Activated T-cell treated with anti-CD3 and anti-CD28 coated beads, Interleukin-2, amount 50 U/mL, for 48 hours (primary cell): ENCODE measurements around the gene PLPPR4.
"Not testable (repeated sequence)": the region's sequence is repeated elsewhere in the genome, so short reads cannot be mapped to it uniquely, and the experiment has no call there.

Experiments
- DNase-seq, 2 experiments: peaks; one replicate each; pipeline ENCODE4 v3.0.0-alpha.2; 2020

PLPPR4 gene

DNA sequence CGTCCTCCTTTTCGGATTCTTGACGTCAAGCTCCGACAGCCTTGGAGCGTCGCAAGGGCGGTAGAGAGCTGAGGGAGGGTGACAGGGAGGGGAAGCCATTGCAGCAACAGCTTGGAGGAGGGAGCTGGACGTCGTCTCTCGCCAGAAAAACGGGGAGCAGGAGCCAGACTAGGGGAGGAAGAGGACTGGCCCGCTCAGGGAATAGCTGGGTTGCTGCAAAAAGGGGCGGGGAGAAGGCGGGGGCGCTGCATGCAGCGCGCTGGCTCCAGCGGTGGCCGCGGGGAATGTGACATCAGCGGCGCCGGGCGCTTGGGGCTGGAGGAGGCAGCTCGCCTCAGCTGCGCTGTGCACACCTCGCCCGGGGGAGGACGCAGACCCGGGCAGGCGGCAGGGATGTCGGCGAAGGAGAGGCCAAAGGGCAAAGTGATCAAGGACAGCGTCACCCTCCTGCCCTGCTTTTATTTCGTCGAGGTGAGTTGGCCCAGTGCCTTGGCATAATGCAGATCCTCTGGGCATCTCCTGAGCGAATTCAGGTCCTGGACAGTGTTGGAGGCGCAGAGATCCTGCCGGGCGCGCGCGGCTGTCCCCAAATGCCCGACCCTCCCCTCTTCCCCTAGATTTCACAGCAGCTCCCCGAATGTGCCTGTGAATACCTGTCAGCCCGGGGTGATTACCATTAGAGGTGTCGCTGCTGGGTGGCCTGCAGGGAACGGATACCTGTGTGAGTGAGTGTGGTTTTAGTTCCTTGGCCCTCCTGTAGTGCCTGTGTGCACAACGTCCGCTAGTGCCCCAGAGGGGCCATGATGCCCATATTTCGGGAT lies at the start of gene PLPPR4:
Gene PLPPR4 (plus strand): TSS at position 292 of the 821 bp plus-strand sequence. CDS start 102 bp downstream, at position 394.
- DNase-seq = peak; percentile 20 to 24

DNA sequence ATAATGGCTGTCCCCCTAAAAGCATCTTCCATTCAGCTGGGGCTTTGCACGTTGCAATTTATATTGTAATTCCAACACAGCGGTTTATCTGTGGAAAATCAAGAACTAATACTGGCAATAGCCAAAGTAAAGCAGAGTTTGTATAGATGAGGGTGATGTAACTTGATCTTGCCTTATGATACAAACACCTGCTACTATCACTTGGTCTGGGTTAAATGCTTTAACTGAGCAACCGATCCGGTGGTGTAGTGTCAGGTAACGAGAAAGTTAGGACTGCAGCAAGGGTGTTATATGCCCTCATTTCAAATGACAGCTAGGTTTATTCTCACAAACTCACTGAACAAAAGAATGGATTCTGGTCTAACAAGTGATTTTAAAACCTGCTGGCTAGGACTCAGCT lies 47.3 kb upstream of the PLPPR4 start:
- DNase-seq = no peak

DNA sequence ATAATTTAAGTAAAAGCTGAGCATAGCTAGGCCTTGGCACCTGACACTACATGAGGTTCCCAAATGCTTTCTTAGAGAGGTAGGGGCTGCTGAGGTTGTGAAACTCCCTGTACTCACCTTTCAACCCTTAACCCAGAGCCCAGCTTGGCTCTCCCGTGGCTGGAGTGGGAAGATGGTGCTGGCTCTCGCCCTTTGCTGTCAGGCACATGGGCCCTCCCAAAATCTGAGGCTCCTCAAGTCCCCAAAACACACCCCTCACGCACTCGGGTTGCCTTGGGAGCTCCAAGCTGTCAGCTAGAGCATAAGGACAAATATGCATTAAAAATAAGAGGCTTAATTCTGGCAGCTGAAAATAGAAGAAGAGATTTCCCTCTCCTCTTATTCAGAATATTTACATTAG lies 46.7 kb upstream of the PLPPR4 start:
- no peak for DNase-seq

- DNase-seq = no peak
Observed at GRCh38 chr1:99218572-99218971, 45.7 kb upstream of the PLPPR4 start.

DNA sequence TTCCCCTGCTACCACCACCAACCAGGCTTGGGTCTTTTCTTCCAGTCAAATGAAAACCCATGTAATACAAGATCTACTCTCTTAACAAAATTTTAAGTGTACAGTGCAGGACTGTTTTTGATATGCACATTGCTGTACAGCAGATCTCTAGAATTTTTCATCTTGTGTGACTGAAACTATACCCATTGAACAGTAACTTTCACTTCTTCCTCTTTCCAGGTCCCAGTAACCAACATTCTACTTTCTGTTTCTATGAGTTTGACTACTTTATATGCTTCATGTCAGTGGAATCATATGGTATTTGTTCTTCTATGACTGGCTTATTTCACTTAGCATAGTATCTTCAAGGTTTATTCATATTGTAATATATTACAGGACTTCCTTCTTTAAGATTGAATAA lies 45.3 kb upstream of the PLPPR4 start:
- no peak for DNase-seq

DNA sequence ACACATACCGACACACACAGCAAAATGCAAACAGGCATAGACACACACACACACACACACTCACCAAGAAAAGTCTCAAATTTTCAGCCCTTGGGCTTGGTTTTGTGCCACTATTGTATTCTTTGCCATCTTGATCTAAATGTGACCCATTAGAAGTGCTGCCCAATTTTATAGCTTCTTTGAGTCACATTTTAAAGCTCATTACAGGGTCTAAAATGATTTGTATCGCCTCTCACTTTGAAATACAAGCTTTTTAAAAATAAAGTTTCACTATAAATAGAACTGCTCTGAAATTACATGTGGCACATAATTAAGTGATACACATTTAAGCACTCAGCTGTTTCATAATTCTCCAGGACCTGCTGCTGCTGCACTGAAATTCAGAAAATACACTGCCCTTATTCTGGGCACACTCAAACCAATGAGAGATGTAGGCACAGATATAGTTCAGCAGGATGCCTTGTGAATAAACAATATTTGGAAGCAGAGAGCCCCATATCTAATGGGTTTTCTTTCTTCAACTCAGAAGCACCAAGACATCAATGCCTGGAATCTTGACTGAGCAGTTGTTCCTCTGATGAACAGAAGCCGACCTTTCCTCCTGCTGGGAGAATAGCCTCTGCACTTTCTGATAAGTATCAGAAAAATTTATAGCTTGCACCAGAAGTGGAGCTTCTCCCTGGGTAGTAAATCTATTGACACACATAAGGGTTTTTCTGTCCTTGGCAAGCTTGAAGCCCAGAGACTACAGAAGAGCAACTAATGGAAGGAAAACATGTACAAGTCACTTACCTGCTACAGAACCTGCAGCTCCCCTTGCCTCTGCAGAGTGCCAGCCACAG lies 37.0 kb upstream of the PLPPR4 start:
- no peak for DNase-seq

GRCh38 chr1:99228153-99228552 lies 36.1 kb upstream of the PLPPR4 start:
- no peak for DNase-seq

DNA sequence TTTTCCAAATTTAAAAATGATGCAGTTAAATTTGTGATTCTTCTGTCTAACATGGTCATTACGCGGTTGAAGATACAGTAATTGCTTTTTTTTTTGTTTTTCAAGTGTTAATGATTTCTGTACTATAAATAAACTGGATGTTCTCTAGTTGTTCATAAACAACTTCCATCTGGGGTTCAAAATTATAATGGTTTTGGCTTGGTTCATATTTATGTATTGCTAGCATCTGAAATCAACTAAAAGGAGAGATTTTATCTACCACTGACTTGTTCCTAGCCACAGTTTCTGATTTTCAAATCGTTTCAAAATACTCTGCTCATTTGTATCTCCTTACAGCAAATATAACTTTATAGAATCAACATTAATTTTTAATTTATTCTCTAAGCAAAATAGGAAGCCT lies 35.2 kb upstream of the PLPPR4 start:
- no peak for DNase-seq

GRCh38 chr1:99230695-99231094 lies 33.6 kb upstream of the PLPPR4 start:
- DNase-seq = no peak

DNA sequence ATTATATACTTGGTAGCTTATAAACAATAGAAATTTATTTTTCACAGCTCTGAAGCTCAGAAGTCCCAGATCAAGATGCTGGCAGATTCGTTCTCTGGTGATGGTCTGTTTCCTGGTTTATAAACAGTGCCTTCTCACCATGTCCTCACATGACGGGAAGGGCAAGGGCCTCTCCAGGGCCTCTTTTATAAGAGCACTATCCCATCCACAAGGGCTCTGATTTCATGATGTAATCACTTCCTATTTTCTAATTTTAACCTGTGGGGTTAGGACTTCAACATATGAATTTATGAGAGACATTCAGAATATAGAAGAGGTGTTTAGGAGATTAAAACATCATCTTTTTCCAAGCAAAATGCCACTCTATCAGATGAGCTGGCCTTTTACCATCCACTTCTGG lies 32.1 kb upstream of the PLPPR4 start:
- DNase-seq = no peak

- no peak for DNase-seq
Observed at GRCh38 chr1:99233446-99233845, 30.8 kb upstream of the PLPPR4 start.

DNA sequence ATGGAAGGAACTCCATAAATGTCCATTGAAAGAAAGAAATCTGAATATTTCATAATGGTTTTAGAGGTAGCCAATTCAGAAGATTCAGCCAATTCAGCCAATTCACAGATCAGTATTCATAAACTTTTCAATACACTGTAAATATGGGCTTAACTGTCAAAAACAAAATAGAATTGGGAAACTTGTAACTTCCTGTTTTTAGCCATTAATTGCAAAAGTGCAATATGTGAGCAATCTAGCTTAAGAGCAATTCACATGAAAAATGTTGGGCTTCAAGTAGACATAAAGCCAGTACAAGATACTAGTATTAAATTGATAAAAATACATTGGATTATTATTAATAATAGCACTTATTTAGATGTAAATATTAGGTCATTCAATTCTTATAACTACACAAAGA lies 27.5 kb upstream of the PLPPR4 start:
- DNase-seq = no peak

DNA sequence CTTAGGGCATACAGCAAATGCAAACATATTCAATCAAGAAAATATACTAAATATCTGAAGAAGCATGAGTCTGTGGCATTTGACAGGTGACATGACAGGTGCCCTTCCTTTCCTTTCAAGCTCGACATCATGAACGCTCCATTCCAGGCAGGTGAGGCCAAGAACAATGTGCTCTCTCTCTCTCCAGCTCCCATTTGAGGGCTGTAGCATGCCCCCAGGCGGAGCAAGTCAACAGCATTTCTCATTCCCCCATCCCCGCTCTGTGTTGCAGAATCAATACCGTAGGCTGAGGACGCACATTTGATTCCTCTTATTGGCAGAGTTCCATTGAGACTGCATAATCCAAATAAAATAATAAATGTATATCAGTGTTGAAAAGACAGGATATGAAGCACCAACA lies 24.6 kb upstream of the PLPPR4 start:
- DNase-seq = no peak

GRCh38 chr1:99240621-99241020 lies 23.7 kb upstream of the PLPPR4 start:
- DNase-seq = no peak

DNA sequence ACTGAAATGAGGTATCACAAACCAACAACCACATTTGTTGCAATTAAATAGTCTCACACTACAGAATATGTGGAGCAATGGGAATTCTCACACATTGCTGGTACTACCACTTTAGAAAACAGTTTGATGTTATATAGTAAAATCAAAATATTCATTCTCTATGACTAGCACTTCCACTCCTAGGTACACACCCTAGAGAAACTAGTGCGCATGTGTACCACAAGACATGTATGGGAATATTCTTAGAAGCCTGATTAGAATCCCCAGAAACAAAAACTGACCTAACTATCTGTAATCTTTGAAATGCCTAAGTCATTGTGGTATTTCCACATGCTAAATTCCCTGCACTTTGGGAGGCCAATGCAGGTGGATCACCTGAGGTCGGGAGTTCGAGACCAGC lies 18.1 kb upstream of the PLPPR4 start:
- DNase-seq = no peak

GRCh38 chr1:99247199-99247598 lies 17.1 kb upstream of the PLPPR4 start:
- DNase-seq = no peak

GRCh38 chr1:99250728-99251127 lies 13.6 kb upstream of the PLPPR4 start:
- no peak for DNase-seq

DNA sequence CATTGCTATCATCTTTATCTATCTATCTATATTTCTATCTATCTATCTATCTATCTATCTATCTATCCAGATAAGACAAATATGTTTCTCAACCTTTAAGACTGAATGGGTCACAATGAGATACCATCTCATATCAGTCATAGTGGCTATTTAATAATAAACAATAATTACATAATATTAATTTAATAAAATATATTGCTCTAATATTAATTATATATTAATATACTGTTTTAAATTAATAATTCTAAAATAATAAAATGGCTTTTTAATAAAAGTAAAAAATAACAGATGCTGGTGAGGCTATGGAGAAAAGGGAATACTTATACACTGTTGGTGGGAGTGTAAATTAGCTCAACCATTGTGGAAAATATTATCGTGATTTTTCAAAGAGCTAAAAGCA lies 13.0 kb upstream of the PLPPR4 start:
- DNase-seq = no peak

- no peak for DNase-seq
Observed at GRCh38 chr1:99252630-99253029, 11.7 kb upstream of the PLPPR4 start.

- not testable (repeated sequence) for DNase-seq
Observed at GRCh38 chr1:99260402-99260801, 3.9 kb upstream of the PLPPR4 start.

DNA sequence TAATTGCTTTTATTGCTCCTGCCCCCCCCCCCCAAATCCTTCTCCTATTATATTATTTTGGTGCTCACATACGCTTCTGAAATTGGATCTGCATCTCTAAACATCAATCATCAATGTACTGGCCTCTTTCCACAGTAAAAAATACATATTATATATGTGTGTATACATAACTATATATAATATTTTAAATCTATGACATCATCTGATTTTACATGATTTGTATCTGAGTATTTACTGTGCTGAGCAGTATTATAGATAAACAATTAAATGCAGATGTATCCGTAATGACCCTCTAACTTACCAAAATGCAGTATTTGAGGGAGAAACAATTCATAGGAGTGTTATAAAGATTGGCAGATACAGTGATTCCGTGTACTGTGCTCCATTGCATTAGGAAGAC lies 832 bp downstream of the PLPPR4 start:
- DNase-seq = no peak

- no peak for DNase-seq
Observed at GRCh38 chr1:99266726-99267125, 2.4 kb downstream of the PLPPR4 start.

DNA sequence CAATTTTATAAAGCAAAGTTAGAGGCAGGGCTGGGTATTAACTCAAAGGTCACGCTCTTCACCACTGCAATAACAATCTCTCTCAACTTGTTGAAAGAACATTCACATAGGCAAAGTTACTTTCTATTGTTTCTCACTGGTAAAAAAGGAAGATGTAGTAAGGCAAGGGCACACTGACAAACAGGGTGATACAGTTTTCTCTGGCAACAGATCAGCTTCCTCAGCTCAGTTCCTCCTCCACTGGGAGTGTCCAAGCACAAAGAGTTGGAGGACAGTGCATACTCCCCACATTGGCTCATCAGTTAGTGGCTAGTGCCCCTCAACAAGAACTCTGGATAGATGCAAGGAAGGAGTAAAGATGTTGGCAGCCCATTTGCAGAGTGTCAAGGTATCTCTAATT lies 3.7 kb downstream of the PLPPR4 start:
- no peak for DNase-seq

DNA sequence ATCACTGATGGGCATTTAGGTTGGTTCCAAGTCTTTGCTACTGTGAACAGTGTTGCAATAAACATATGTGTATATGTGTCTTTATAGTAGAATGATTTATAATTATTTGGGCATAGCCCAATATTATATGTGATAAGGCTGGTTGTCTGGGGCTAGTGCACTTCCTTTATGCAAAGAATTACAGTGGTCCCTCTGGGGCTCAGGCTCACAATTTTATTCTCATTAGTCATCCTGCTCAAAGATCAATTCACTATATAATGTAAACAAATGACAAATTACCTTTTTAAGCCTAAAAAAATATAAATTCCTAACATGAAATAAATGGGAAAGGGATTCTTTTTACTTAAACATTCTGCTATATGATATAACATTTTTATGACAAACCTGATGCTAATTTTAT lies 5.0 kb downstream of the PLPPR4 start:
- no peak for DNase-seq
